ENCODE data around the gene PTMS.

PTMS gene

DNA sequence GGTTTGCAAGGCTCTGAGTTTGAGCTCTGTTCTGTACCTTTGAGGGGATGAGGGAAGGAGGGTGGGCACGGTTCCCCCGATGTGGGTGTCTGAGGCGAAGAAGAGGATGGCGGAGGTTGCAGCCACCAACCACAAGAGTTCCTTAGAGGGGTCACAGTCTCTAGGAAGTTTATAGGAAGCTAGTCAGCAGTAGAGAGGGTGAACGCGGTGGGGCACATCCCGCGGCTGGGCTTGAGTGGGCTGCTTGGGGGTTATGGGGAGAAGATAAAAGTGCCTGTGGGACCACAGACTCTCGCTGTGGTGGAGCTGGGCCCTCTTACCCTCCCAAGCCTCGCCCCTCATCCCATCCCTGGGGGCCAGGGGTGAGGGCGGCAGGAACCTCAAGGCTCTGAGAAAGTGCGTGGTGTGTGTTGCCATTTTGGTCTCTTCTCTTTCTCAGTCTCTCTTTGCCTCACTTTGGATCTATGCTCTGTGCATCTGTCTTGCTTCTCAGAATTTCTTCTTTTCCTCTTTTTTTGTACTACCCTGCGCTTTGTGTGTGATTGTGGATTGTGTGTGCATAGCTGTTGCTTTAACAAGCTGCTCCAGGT, 25.9 kb downstream of the PTMS start:
- DNase-seq = no peak

DNA sequence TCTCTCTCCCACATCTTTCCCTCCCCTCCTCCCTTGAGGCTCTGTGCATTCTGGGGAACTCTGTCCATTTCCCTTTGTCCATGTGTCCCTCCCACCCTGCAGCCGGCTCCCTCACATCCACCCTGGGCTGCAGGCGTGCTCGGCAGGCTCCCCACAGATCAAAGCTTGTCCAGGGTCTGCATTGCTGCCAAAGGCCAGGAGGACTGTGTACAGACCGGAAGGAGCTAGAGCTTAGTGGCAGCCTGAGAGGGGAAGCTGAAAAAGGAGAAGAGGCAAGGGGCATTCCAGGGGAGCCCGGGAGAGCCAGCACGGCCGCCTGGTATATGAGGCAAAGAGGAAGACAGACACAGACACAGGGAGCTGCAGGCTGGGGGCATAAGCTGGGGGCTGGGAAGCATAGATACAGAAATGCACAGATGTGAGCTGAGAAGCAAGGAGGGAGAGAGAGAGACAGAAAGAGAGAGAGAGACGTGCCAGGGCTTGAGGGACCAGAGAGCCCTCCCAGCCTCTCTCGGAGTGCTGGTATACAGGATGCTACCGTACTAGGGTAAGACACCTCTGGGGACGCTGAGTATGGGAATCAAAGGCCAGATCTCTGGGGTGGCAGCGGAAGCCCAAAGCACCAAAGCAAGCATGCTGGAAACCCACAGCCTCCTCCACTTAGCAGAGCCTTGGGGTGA, 26.5 kb downstream of the PTMS start:
- no peak for DNase-seq

DNA sequence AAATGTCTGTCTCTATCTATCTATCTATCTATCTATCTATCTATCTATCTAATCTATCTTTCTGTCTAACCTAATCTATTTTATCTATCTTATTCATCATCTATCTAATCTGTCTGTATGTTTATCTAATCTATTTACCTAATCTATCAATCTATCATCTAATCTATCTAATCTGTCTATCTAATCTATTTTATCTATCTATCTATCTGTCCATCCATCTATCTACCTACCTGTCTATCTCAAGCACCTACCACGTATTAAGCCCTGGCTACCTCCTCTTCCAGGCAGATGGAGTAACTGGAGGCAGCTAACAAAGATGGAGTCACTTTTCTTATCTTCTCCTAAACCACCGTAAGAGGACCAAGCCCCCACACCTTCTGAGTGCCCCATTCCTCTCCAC, 28.9 kb downstream of the PTMS start:
- no peak for DNase-seq

DNA sequence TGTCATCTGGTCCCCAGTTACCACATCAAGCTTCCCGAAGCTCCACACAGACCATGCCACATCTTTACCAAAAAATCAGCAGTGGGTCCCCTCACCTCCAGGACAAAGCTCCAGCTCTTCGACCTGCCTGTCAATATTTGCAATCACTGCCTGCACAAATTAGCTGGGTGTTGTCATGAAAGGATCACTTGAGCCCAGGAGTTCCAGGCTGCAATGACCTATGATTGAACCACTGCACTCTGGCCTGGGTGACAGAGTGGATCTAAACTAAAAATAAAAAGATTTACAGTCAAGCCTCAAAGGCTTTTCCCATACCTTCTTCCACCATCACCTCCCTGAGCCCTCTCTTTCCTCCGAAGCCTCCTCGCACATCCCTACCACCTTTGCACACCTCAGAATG, 30.4 kb downstream of the PTMS start:
- DNase-seq = no peak

DNA sequence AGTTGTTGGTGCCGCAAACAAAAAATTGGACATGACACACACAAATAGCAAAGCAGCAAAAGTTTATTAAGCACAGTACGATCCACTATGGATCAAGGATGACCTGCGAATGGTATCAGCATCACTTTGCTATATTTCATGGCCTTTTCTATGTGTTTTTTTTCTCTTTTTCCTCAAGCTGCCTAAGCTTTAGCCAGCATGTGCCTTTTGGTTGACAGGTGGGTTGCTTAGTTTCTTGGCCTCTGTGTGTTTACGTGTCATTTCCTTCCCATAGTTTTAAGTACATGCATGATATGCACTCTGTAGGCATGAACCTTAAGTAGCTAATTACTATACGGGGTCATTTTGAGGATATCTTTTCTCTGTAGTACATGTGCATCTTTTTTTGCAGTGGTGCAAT, 33.0 kb downstream of the PTMS start:
- DNase-seq = no peak

DNA sequence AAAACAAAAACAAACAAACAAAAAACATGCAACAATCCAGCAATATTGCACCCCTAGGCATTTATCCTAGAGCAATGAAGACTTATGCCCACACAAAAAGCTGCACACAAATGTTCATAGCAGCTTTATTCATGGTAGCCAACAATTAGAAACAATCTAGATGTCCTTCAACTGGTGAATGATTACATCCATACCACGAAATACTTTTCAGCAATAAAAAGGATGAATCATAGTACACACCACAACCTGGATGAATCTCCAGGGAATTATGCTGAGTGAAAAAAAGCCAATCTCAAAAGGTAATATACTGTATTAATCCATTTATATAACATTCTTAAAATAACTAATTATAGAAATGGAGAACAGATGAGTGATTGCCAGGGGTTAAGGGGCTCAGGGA, 41.0 kb downstream of the PTMS start:
- DNase-seq = no peak

DNA sequence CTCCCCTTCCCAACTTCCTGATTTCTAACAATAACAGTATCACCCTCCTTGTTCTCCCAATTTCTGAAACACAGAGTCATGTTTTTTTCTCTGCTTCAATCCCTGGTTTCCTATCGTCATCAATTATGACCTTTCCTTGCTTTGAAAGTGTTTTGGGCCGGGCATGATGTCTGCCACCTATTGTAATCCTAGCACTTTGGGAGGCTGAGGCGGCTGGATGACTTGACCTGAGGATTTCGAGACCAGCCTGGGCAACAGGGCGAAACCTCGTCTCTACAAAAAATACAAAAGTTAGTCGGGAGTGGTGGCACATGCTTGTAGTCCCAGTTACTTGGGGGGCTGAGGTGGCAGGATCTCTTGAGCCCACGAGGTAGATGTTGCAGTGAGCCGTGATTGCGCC, 42.9 kb downstream of the PTMS start:
- DNase-seq = no peak

DNA sequence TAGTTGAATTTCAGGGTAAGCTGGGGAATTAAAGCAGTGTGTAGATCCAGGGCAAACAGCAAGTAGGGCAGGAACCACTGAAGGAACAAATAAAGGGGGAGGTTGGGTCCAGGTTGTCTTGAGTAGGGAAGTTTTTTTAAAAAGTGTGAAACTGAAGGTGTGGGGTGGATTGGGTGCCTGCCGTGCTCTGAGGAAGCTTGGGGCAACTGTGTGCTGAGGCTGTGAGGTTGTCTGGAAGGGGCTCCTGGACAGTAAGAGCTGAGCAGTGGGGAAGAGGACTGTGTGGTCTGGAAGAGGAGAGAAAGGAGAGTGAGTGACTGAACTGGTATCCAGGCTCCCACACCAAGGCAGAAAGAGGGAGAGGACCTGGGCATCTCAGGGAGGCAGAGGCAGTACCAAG, 44.6 kb downstream of the PTMS start:
- no peak for DNase-seq

DNA sequence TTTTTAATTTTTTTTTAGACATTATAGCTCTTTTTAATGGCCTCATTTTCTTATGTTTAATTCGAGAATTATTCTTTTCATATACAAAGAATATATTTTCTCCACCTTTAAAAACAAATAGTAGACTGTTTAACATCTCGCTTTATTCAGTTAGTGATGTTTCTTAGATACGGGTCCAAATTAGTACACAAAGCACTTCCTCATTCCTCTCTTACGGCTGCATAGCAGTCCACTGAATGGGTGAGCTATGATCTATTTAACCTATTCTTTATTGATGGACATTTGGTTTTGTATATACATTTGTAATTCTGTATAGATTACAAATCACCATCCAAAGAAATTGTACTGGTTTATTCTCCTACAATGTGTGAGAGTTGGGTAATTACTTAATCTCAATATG, 47.2 kb downstream of the PTMS start:
- DNase-seq = no peak

DNA sequence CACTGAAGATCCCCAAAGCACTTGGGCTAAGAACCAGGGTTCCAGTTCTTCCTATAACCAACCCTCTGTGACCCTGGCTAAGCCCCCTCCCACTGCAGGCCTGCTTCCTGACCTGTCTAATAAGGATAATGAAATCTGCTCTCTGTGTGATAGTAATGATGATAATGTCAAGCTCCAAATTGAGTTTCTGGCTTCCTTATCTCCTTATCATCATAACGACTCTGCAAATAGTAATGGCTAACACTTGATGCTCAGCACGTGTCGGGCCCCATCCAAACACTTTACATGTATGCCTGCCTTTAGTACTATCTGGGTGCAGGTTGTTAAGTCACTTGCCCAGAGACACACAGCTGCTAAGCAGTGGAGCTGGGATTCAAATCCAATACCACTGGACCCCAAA, 50.4 kb downstream of the PTMS start:
- no peak for DNase-seq

DNA sequence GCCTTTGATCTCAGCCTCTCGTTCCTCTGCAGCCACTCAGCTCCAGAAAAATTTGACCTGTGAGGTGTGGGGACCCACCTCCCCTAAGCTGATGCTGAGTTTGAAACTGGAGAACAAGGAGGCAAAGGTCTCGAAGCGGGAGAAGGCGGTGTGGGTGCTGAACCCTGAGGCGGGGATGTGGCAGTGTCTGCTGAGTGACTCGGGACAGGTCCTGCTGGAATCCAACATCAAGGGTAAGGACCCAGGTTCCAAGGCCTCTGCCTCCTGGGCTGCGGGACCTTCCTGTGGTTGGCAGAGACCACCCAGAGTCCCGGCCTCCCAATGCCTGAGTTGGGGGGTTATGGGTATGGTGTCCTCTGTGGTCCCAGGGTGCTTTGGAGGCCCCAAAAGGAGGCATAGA, 50.9 kb downstream of the PTMS start:
- no peak for DNase-seq

DNA sequence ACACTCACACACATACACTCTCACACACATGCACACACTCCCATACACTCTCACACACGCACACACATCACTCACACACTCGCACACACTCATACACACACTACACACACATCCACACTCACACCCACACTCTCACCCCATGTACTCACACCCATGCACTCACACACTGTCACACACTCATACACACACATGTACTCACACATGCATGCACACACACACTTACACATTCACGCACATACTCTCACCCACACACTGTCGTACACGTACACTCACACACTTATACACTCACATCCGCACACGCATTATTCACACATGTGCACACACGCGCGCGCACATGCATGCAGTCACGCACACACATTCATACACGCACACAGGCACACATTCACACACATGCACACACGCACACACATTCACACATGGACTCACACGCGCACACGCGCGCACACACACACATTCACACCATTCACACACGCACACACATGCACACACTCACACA, 51.5 kb downstream of the PTMS start:
- DNase-seq = no peak

DNA sequence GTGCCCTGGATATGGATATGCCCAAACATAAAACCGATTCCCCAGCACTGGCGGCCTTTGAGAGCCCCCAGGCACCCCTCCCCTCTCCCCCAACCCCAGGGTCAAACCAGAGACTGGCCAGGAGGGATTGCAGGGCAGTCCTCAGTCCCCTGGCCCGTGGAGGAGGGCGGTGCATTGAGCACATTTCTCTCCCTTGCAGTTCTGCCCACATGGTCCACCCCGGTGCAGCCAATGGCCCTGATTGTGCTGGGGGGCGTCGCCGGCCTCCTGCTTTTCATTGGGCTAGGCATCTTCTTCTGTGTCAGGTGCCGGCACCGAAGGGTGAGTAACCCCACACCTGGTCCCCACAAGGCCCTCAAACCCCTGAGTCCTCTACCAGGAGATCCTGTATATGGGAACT, 52.1 kb downstream of the PTMS start:
- DNase-seq = no peak

DNA sequence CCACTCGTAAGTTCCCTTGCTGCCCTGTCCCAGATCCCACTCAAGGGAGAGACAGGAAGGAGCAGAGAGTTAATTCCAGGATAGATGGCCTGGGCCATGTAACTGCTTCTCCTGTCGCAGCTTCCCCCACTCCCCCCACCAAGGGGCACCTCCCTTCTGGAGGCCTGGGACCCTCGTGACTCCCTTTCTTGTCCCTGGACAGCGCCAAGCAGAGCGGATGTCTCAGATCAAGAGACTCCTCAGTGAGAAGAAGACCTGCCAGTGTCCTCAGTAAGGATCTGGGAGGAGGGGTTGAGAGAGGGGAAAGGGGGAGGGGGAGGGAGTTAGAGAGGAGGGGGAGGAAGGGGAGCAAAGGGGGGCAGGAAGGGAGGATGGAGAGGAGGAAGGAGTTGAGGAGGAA, 52.5 kb downstream of the PTMS start:
- DNase-seq = no peak

DNA sequence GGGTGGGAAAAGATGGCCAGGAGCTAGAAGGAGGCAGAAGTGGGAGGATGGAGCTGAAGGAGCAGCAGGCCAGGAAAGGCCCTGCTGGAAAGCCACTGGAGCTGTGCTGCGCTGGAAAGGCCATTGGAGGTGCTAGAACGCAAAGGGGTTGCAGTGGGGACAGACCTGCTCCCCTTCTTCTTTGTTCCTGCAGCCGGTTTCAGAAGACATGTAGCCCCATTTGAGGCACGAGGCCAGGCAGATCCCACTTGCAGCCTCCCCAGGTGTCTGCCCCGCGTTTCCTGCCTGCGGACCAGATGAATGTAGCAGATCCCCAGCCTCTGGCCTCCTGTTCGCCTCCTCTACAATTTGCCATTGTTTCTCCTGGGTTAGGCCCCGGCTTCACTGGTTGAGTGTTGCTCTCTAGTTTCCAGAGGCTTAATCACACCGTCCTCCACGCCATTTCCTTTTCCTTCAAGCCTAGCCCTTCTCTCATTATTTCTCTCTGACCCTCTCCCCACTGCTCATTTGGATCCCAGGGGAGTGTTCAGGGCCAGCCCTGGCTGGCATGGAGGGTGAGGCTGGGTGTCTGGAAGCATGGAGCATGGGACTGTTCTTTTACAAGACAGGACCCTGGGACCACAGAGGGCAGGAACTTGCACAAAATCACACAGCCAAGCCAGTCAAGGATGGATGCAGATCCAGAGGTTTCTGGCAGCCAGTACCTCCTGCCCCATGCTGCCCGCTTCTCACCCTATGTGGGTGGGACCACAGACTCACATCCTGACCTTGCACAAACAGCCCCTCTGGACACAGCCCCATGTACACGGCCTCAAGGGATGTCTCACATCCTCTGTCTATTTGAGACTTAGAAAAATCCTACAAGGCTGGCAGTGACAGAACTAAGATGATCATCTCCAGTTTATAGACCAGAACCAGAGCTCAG, 53.2 kb downstream of the PTMS start:
- no peak for DNase-seq

DNA sequence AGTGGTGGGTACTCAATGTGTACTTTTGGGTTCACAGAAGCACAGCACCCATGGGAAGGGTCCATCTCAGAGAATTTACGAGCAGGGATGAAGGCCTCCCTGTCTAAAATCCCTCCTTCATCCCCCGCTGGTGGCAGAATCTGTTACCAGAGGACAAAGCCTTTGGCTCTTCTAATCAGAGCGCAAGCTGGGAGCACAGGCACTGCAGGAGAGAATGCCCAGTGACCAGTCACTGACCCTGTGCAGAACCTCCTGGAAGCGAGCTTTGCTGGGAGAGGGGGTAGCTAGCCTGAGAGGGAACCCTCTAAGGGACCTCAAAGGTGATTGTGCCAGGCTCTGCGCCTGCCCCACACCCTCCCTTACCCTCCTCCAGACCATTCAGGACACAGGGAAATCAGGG, 54.0 kb downstream of the PTMS start:
- no peak for DNase-seq
